GM12892 (cell line): ENCODE results near the gene SRSF11.
"Not testable (repeated sequence)": the region's sequence is repeated elsewhere in the genome, so short reads cannot be mapped to it uniquely, and the experiment has no call there.

Source experiments
- DNase-seq: peaks from one replicate; pipeline ENCODE4 v3.0.0; 2011; ENCODE audit not compliant: insufficient read length
- FAIRE-seq: peaks from 2 replicates; lab custom pipeline; 2011; peaks lifted over from hg19 to GRCh38; lab: Jason Lieb, UNC
- POLR2A ChIP-seq: IDR thresholded peaks from 2 replicates; pipeline ENCODE4 v1.6.1; 2011; ENCODE audit warnings: low read depth, low read length, control low read depth
- POLR2AphosphoS5 ChIP-seq: IDR thresholded peaks from 2 replicates; pipeline ENCODE4 v1.6.1; 2011; ENCODE audit warnings: low read depth, low read length, control low read depth
- TAF1 ChIP-seq: IDR thresholded peaks from 2 replicates; pipeline ENCODE4 v1.6.1; 2011; ENCODE audit warnings: low read depth, mild to moderate bottlenecking, control low read depth, low read length, borderline replicate concordance

The SRSF11 gene

GRCh38 chr1:70204600-70204999 lies 16.6 kb upstream of the SRSF11 start:
- no peak for DNase-seq
- TF ChIP-seq POLR2A (no peak), TAF1 (no peak), POLR2AphosphoS5 (no peak)
- FAIRE-seq, result peak; percentile 38

- DNase-seq, result no peak
- TF ChIP-seq POLR2A (no peak), POLR2AphosphoS5 (no peak), TAF1 (no peak)
- FAIRE-seq, result no peak
These were observed 16.1 kb upstream of the SRSF11 start for GRCh38 chr1:70205071-70205433.

- DNase-seq (peak; percentile 75), FAIRE-seq (peak; percentile 98)
- TF ChIP-seq POLR2AphosphoS5 (peak; percentile 81; the same call in 1 of the 2 replicates), TAF1 (no peak), POLR2A (peak; percentile 73)
These were observed 15.6 kb upstream of the SRSF11 start, which contains the start of gene LRRC40 for GRCh38 chr1:70205434-70206118. Gene LRRC40 (minus strand): TSS chr1:70205579. CDS start chr1:70205540, 39 bp downstream.

- not testable (repeated sequence) for FAIRE-seq, DNase-seq
These were observed 14.3 kb upstream of the SRSF11 start for GRCh38 chr1:70206833-70207232.

GRCh38 chr1:70207492-70207891 lies 13.7 kb upstream of the SRSF11 start:
- no peak for DNase-seq
- TF ChIP-seq TAF1 (no peak), POLR2A (no peak), POLR2AphosphoS5 (no peak)
- no peak for FAIRE-seq

- DNase-seq (no peak), FAIRE-seq (no peak)
- no peak for TF ChIP-seq POLR2AphosphoS5
- TF ChIP-seq TAF1, result no peak
- no peak for TF ChIP-seq POLR2A
These were observed 12.9 kb upstream of the SRSF11 start for GRCh38 chr1:70208292-70208691.

GRCh38 chr1:70210820-70211219 lies 10.4 kb upstream of the SRSF11 start:
- DNase-seq (no peak), FAIRE-seq (no peak)
- TF ChIP-seq POLR2A, result no peak
- no peak for TF ChIP-seq POLR2AphosphoS5
- no peak for TF ChIP-seq TAF1

- FAIRE-seq (no peak), DNase-seq (no peak)
- no peak for TF ChIP-seq POLR2A
- no peak for TF ChIP-seq POLR2AphosphoS5
- no peak for TF ChIP-seq TAF1
These were observed 9.6 kb upstream of the SRSF11 start for GRCh38 chr1:70211541-70211940.

GRCh38 chr1:70220015-70220414 lies 1.2 kb upstream of the SRSF11 start:
- FAIRE-seq, result no peak
- no peak for TF ChIP-seq TAF1

GRCh38 chr1:70220517-70221237 lies 503 bp upstream of the SRSF11 start:
- FAIRE-seq (no peak), DNase-seq (no peak)
- TF ChIP-seq POLR2AphosphoS5 (no peak), POLR2A (no peak), TAF1 (no peak)

More at GRCh38 chr1:70220015-70220414, 1.2 kb upstream of the SRSF11 start:
- DNase-seq, result no peak

GRCh38 chr1:70222716-70223235 lies 1.6 kb downstream of the SRSF11 start:
- no peak for TF ChIP-seq POLR2A
- TF ChIP-seq TAF1, result no peak
- no peak for TF ChIP-seq POLR2AphosphoS5
- FAIRE-seq (no peak), DNase-seq (no peak)

- TF ChIP-seq POLR2AphosphoS5, result no peak
- no peak for TF ChIP-seq POLR2A
- TF ChIP-seq TAF1, result no peak
- peak; percentile 9 for FAIRE-seq
- no peak for DNase-seq
These were observed 3.8 kb downstream of the SRSF11 start for GRCh38 chr1:70224954-70225353.

GRCh38 chr1:70227439-70227838 lies 6.3 kb downstream of the SRSF11 start:
- peak; percentile 44 for FAIRE-seq
- TF ChIP-seq POLR2AphosphoS5 (no peak), TAF1 (no peak), POLR2A (no peak)
- no peak for DNase-seq
